SU-DHL-6 (cell line): ENCODE results near the gene DPH1.

Source experiments
- H2AFZ ChIP-seq: fragments of 200-600 bp; sonication (generic); 2 replicates; pipeline ENCODE4 v1.6.1; 2014; ENCODE audit warnings: low read depth, mild to moderate bottlenecking, moderate library complexity, mixed read lengths, antibody characterized with exemption, low read length; ENCODE audit not compliant: severe bottlenecking
- H3F3A ChIP-seq: fragments of 200-600 bp; shearing (Covaris generic); 2 replicates; pipeline ENCODE4 v1.6.0; 2016; ENCODE audit warnings: antibody characterized with exemption, mild to moderate bottlenecking; ENCODE audit not compliant: insufficient read depth
- H3K27ac ChIP-seq: fragments of 200-600 bp; sonication (generic); 2 replicates; pipeline ENCODE4 v1.5.1; 2016; ENCODE audit warnings: low read depth, mild to moderate bottlenecking, low read length, moderate library complexity, mixed read lengths
- H3K27me3 ChIP-seq: fragments of 200-600 bp; sonication (generic), shearing (Covaris generic); 2 replicates; pipeline ENCODE4 v1.6.0; 2014; ENCODE audit warnings: mild to moderate bottlenecking, low read length
- H3K36me3 ChIP-seq: fragments of 200-600 bp; sonication (generic); 2 replicates; pipeline ENCODE4 v1.6.1; 2014; ENCODE audit warnings: mild to moderate bottlenecking, low read length, mixed read lengths
- H3K4me2 ChIP-seq: fragments of 300-600, 200-600 bp; shearing (Covaris generic), sonication (generic); 2 replicates; pipeline ENCODE4 v1.6.0; 2014; ENCODE audit warnings: low read length, low read depth, mild to moderate bottlenecking; ENCODE audit not compliant: poor library complexity, severe bottlenecking
- H3K4me3 ChIP-seq: fragments of 200-600 bp; sonication (generic); 2 replicates; pipeline ENCODE4 v1.5.1; 2014; ENCODE audit warnings: antibody characterized with exemption, low read length, mild to moderate bottlenecking, mixed read lengths; ENCODE audit not compliant: insufficient read depth, poor library complexity, severe bottlenecking
- H3K79me2 ChIP-seq: fragments of 200-600 bp; sonication (generic); 2 replicates; pipeline ENCODE4 v1.6.1; 2014; ENCODE audit warnings: mild to moderate bottlenecking, low read length, moderate library complexity; ENCODE audit not compliant: insufficient read depth
- H3K9ac ChIP-seq: fragments of 200-600 bp; sonication (generic); 2 replicates; pipeline ENCODE4 v1.7.0; 2014; ENCODE audit warnings: mild to moderate bottlenecking, low read length
- H3K9me2 ChIP-seq: fragments of 200-600 bp; sonication (generic); replicated peaks from 2 replicates; pipeline ENCODE4 v1.6.1; 2014; ENCODE audit warnings: low read length; ENCODE audit not compliant: insufficient read depth
- H3K9me3 ChIP-seq: fragments of 200-600 bp; sonication (generic); 2 replicates; pipeline ENCODE4 v1.6.1; 2014; ENCODE audit warnings: low read length, mixed read lengths; ENCODE audit not compliant: insufficient read depth
- H4K20me1 ChIP-seq: fragments of 200-600 bp; sonication (generic); 2 replicates; pipeline ENCODE4 v1.6.1; 2014; ENCODE audit warnings: low read depth, mild to moderate bottlenecking, antibody characterized with exemption, low read length, moderate library complexity, mixed read lengths
- CTCF ChIP-seq: fragments of 200-600 bp; sonication (generic); IDR thresholded peaks from one replicate; pipeline ENCODE4 v1.5.1; 2017; ENCODE audit warnings: antibody characterized with exemption, mild to moderate bottlenecking, low read length, moderate library complexity; ENCODE audit not compliant: insufficient read depth, poor library complexity, severe bottlenecking
- EZH2phosphoT487 ChIP-seq: fragments of 200-600 bp; sonication (generic), shearing (Covaris generic); conservative IDR thresholded peaks from 2 replicates; pipeline ENCODE4 v1.6.1; 2018; ENCODE audit warnings: mild to moderate bottlenecking, antibody characterized with exemption, low read length, moderate library complexity, mixed read lengths

Gene DPH1

DNA sequence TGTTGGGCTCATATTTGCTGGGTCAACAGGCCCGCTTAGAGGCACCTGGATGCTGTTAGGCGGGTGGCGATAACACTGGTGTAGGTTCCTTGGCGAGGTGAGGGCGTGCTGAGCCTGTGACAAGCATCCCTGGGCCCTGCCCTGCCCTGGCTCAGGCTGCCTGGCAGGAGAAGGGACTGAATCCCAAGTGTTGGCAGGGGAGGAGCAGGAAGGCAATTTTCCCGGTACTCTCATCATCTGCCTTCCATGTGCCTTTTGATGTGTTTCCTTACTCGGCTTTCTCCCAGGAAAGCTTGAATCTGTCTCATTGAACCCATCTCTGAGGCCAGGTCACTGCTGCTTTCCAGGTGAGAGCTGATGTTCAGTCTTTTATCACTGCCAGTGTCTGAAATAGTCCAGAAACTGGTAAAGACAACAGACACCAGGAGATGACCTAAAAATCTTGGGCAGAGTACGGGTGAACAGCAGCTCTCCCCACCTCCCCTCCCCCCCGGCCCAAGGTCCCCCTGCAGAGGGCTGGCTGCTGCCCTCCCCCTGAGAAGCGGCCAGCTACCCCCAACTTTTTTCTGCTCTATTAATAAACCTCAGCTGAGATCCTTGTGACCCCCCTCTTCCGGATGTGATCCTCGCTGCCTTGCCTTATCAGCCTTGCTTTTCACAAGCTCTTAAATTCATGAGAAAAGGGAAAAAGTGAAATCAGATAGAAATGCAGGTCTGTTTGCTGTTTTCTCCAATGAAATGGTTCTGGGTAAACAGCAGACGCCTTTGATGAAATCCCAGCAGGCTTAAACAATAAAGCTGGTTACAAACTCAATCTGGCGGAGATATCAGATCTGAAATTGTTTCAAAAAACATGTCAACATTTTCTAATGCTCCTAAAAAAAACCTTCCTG, 33.8 kb upstream of the DPH1 start:
- Histone ChIP-seq H3K36me3 (no peaks in the 10 kb centered on the region), H3K9me2 (no peaks in the 10 kb centered on the region), H3K4me3 (no peak overlapping the region), H3F3A (no peaks in the 10 kb centered on the region), H3K79me2 (no peaks in the 10 kb centered on the region), H3K9ac (no peak overlapping the region), H4K20me1 (no peaks in the 10 kb centered on the region), H3K27me3 (no peaks in the 10 kb centered on the region), H2AFZ (no peak overlapping the region), H3K9me3 (no peaks in the 10 kb centered on the region), H3K27ac (no peak overlapping the region), H3K4me2 (no peak overlapping the region)
- no peak for TF ChIP-seq CTCF
- TF ChIP-seq EZH2phosphoT487: no peak

GRCh38 chr17:1996800-1997288, 33.1 kb upstream of the DPH1 start:
- no peak for TF ChIP-seq EZH2phosphoT487
- no peak for TF ChIP-seq CTCF
- H3K9me2 ChIP-seq: no peaks in the 10 kb centered on the region
- H3K9ac ChIP-seq: no peak overlapping the region
- no peak overlapping the region for H3K27ac ChIP-seq
- H2AFZ ChIP-seq: no peak overlapping the region
- no peak overlapping the region for H3K4me2 ChIP-seq
- H3K9me3 ChIP-seq: no peaks in the 10 kb centered on the region
- H3K4me3 ChIP-seq: no peak overlapping the region
- no peaks in the 10 kb centered on the region for H3F3A ChIP-seq
- H3K36me3 ChIP-seq: no peaks in the 10 kb centered on the region
- no peaks in the 10 kb centered on the region for H3K27me3 ChIP-seq
- no peaks in the 10 kb centered on the region for H3K79me2 ChIP-seq
- H4K20me1 ChIP-seq: no peaks in the 10 kb centered on the region

DNA sequence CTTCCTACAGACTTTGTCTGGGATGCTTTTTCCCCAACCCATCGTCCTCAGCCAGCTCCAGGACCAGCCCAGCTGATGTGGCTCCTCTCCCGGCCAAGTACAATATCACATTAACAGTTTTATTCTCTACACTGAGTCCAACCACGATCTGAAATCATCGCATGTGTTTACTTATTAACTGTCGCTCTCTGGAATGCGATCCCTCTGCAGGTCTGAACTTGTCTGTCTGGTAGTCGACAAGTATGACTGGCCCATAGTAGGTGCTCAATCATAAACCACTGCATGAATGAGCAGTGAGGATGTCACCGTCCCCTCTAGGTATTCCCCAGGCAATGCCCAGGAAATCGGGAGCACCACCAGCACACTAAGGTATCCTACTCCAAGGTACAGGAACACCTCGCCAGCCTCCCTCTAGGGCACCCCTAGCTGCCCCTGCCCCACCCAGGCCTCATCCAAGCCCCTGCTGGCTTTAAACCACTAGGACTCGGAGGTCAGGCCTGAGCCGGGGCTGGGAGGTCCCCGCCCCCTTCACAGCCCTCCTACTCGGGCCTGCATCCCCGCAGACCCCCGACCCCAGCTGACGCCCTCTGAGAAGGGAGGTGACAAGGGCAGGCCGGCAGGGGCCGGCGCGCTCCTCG, 32.5 kb upstream of the DPH1 start:
- H3K36me3 ChIP-seq: no peaks in the 10 kb centered on the region
- H3F3A ChIP-seq: no peaks in the 10 kb centered on the region
- no peaks in the 10 kb centered on the region for H3K27me3 ChIP-seq
- H3K4me3 ChIP-seq: no peak overlapping the region
- no peak overlapping the region for H3K4me2 ChIP-seq
- no peaks in the 10 kb centered on the region for H3K9me2 ChIP-seq
- H3K79me2 ChIP-seq: no peaks in the 10 kb centered on the region
- H2AFZ ChIP-seq: no peak overlapping the region
- TF ChIP-seq EZH2phosphoT487: no peak
- TF ChIP-seq CTCF: no peak
- no peaks in the 10 kb centered on the region for H4K20me1 ChIP-seq
- no peaks in the 10 kb centered on the region for H3K9me3 ChIP-seq
- no peak overlapping the region for H3K9ac ChIP-seq
- H3K27ac ChIP-seq: no peak overlapping the region
